IMR-90 (cell line): Measurements from ENCODE around the gene EPSTI1.

Experiments used
- BHLHE40 ChIP-seq: fragments of 150-350 bp; IDR thresholded peaks from 2 replicates; pipeline ENCODE4 v1.6.1; 2016; ENCODE audit warnings: mild to moderate bottlenecking, low read depth, low read length
- CEBPB ChIP-seq: IDR thresholded peaks from 2 replicates; pipeline ENCODE4 v1.6.1; 2012; ENCODE audit warnings: low read depth, low read length, improper control_type of control experiment
- MAFK ChIP-seq: IDR thresholded peaks from 2 replicates; pipeline ENCODE4 v1.6.1; 2012; ENCODE audit warnings: low read depth, low read length, improper control_type of control experiment
- MAZ ChIP-seq: IDR thresholded peaks from 2 replicates; pipeline ENCODE4 v1.6.1; 2012; ENCODE audit warnings: low read depth, mild to moderate bottlenecking, low read length, improper control_type of control experiment, moderate library complexity, borderline replicate concordance
- NFE2L2 ChIP-seq: fragments of 150-350 bp; IDR thresholded peaks from 2 replicates; pipeline ENCODE4 v1.6.1; 2016; ENCODE audit warnings: low read depth, mild to moderate bottlenecking, low read length
- POLR2A ChIP-seq: IDR thresholded peaks from 2 replicates; pipeline ENCODE4 v1.6.1; 2012; ENCODE audit warnings: mild to moderate bottlenecking, low read depth, low read length
- RAD21 ChIP-seq: IDR thresholded peaks from 2 replicates; pipeline ENCODE4 v1.6.1; 2012; ENCODE audit warnings: low read length, improper control_type of control experiment
- RFX5 ChIP-seq: IDR thresholded peaks from 2 replicates; pipeline ENCODE4 v1.8.0; 2012; ENCODE audit warnings: low read depth, mild to moderate bottlenecking, low read length, moderate library complexity
- TF ChIP-seq, protein P1 (sequence below): conservative IDR thresholded peaks from 2 replicates; pipeline ENCODE4 v1.5.1; 2012; ENCODE audit warnings: mild to moderate bottlenecking, low read depth, low read length, improper control_type of control experiment
- TF ChIP-seq, protein P2 (sequence below): fragments of 150-350 bp; IDR thresholded peaks from 2 replicates; pipeline ENCODE4 v1.6.1; 2017; ENCODE audit warnings: mild to moderate bottlenecking, antibody characterized with exemption, low read length, low read depth

DNA sequence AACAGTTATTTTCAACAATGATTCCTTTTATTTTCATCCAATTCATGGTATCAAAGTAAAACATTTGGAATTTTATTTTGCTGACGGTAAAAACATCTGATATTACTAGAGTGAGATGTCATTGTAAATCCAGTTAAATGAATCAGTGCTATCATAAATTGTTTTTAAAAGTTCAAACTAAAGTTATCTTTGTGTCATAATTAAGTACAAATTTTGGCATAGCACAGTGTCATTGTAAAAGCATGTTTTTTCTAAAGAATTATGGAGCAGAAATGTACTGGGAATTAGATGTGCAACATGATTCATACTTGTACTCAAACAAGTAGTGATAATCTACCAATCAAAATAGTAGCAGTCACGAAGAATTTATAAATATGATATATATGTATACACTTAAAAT lies 117.8 kb downstream of the EPSTI1 start:
- TF ChIP-seq BHLHE40: no peak
- TF ChIP-seq, protein P1, sequence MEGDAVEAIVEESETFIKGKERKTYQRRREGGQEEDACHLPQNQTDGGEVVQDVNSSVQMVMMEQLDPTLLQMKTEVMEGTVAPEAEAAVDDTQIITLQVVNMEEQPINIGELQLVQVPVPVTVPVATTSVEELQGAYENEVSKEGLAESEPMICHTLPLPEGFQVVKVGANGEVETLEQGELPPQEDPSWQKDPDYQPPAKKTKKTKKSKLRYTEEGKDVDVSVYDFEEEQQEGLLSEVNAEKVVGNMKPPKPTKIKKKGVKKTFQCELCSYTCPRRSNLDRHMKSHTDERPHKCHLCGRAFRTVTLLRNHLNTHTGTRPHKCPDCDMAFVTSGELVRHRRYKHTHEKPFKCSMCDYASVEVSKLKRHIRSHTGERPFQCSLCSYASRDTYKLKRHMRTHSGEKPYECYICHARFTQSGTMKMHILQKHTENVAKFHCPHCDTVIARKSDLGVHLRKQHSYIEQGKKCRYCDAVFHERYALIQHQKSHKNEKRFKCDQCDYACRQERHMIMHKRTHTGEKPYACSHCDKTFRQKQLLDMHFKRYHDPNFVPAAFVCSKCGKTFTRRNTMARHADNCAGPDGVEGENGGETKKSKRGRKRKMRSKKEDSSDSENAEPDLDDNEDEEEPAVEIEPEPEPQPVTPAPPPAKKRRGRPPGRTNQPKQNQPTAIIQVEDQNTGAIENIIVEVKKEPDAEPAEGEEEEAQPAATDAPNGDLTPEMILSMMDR: no peak
- TF ChIP-seq CEBPB: no peak
- TF ChIP-seq POLR2A: no peak
- TF ChIP-seq MAZ: no peak
- no peak for TF ChIP-seq RFX5
- TF ChIP-seq, protein P2, sequence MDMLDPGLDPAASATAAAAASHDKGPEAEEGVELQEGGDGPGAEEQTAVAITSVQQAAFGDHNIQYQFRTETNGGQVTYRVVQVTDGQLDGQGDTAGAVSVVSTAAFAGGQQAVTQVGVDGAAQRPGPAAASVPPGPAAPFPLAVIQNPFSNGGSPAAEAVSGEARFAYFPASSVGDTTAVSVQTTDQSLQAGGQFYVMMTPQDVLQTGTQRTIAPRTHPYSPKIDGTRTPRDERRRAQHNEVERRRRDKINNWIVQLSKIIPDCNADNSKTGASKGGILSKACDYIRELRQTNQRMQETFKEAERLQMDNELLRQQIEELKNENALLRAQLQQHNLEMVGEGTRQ: no peak
- TF ChIP-seq RAD21: no peak
- no peak for TF ChIP-seq MAFK
- TF ChIP-seq NFE2L2: no peak
